GM12878 (cell line): Measurements from ENCODE around the gene MEIOC. TPM values are rescaled to one million over a fixed set of nuclear protein-coding genes. Genes with fewer than 3 reads are reported as not detected.

ENCODE experiments used
- BRCA1 ChIP-seq: IDR thresholded peaks from 2 replicates; pipeline ENCODE4 v1.6.1; 2011; ENCODE audit warnings: low read depth, low read length, improper control_type of control experiment
- CUX1 ChIP-seq: IDR thresholded peaks from 2 replicates; pipeline ENCODE4 v1.6.1; 2012; ENCODE audit warnings: improper control_type of control experiment, low read depth, low read length; ENCODE audit not compliant: insufficient replicate concordance
- EZH2 ChIP-seq: IDR thresholded peaks from 2 replicates; pipeline ENCODE4 v1.6.1; 2012; ENCODE audit warnings: low read depth, mild to moderate bottlenecking, control low read depth, inconsistent platforms, low read length, borderline replicate concordance; ENCODE audit not compliant: control insufficient read depth
- FOXK2 ChIP-seq: fragments of 450-650 bp; IDR thresholded peaks from 2 replicates; pipeline ENCODE4 v1.6.1; 2017; ENCODE audit warnings: mild to moderate bottlenecking, moderate library complexity
- HSF1 ChIP-seq: fragments of 150-350 bp; IDR thresholded peaks from 2 replicates; pipeline ENCODE4 v1.6.1; 2014; ENCODE audit warnings: mild to moderate bottlenecking, low read depth, low read length
- MEF2A ChIP-seq: IDR thresholded peaks from 2 replicates; pipeline ENCODE4 v1.6.1; 2011; ENCODE audit warnings: low read depth, mild to moderate bottlenecking, low read length, moderate library complexity; ENCODE audit not compliant: insufficient read depth
- PRDM15 ChIP-seq: fragments of 450-650 bp; formaldehyde crosslinking; IDR thresholded peaks from 2 replicates; pipeline ENCODE4 v1.4.0; 2020; ENCODE audit warnings: mild to moderate bottlenecking, moderate library complexity
- RUNX3 ChIP-seq: IDR thresholded peaks from 2 replicates; pipeline ENCODE4 v1.6.1; 2012; ENCODE audit warnings: low read length, inconsistent platforms
- SIX5 ChIP-seq: IDR thresholded peaks from 2 replicates; pipeline ENCODE4 v1.6.1; 2011; ENCODE audit warnings: mild to moderate bottlenecking, low read depth, low read length, moderate library complexity; ENCODE audit not compliant: severe bottlenecking
- STAT1 ChIP-seq: fragments of 450-650 bp; conservative IDR thresholded peaks from 2 replicates; pipeline ENCODE4 v1.6.1; 2014; ENCODE audit warnings: antibody characterized with exemption, mild to moderate bottlenecking
- TARDBP ChIP-seq: IDR thresholded peaks from 2 replicates; pipeline ENCODE4 v1.6.1; 2016; ENCODE audit warnings: borderline replicate concordance
- USF1 ChIP-seq: IDR thresholded peaks from 2 replicates; pipeline ENCODE4 v1.6.1; 2011; ENCODE audit warnings: borderline replicate concordance, low read depth, mild to moderate bottlenecking, moderate library complexity, mixed read lengths, low read length; ENCODE audit not compliant: insufficient read depth; ENCODE audit errors: extremely low read length
- ZBTB11 ChIP-seq: fragments of 450-650 bp; formaldehyde crosslinking; IDR thresholded peaks from 2 replicates; pipeline ENCODE4 v1.5.0; 2022; ENCODE audit warnings: mild to moderate bottlenecking, missing genetic modification characterization
- polyA plus RNA-seq, 11 experiments: library from polyadenylated mRNA; depleted of rRNA in 4 of 11; unstranded in 6 of 11; stranded (reverse) in 5 of 11; fragments of >200 nt; fragmentation: Nextera tagmentation in 4 of 11; fragmentation: Illumina TruSeq in 1 of 11; extraction: Ambion mirVana in 4 of 11; extraction: Trizol in 1 of 11; gene quantifications; 1 replicate in 1 of 11; 2 replicates in 10 of 11; pipeline versions ENCODE4 v1.2.1 to v1.2.3, GENCODE V29; 2011 to 2016; ENCODE audit warnings: inconsistent platforms in 2 of 11, missing spikeins in 2 of 11, low read depth in 1 of 11
- total RNA-seq, 4 experiments: library from RNA; depleted of rRNA in 3 of 4; stranded (reverse); fragments of >200 nt in 3 of 4; fragmentation: Illumina TruSeq in 1 of 4; extraction: Trizol in 1 of 4; gene quantifications; 2 replicates each; pipeline versions ENCODE4 v1.2.1 to v1.2.3, GENCODE V29; 2013 to 2021

Gene MEIOC
- total and polyA plus RNA-seq, 10 of the 15 experiments (the other 5 are each of a cell fraction or from before 2014, with no cell fraction given): 0.01 to 0.48 (median 0.12) TPM; not detected in 4

GRCh38 chr17:44689477-44690217 lies 33.4 kb downstream of the MEIOC start, which contains the start of gene CCDC43 (continued):
- peak; percentile 59; the same call in 1 of the 2 replicates for TF ChIP-seq STAT1
- no peak for TF ChIP-seq PRDM15 (CRISPR knock-in tag)
- TF ChIP-seq FOXK2: no peak
- TF ChIP-seq CUX1: no peak
- TF ChIP-seq MEF2A: 0 out of 2 replicates have a peak, but pooled peaks have one; percentile 12
- TF ChIP-seq ZBTB11: no peak
- no peak for TF ChIP-seq EZH2
- TF ChIP-seq RUNX3: peak; percentile 65
- TF ChIP-seq HSF1: no peak
- TF ChIP-seq SIX5: peak; percentile 30
- TF ChIP-seq TARDBP: no peak
- TF ChIP-seq BRCA1: 0 out of 2 replicates have a peak, but pooled peaks have one; percentile 19
- TF ChIP-seq USF1: no peak
